COLO668 (cell line): Measurements from ENCODE around the gene ATRN.
"Not testable (repeated sequence)": the region's sequence is repeated elsewhere in the genome, so short reads cannot be mapped to it uniquely, and the experiment has no call there.

Experiments used
- DNase-seq: peaks from one replicate; lab custom pipeline; 2025; ENCODE audit not compliant: unreplicated experiment; lab: John Stamatoyannopoulos, UW

The ATRN gene

GRCh38 chr20:3560578-3560977, 89.8 kb downstream of the ATRN start:
- no peak for DNase-seq

GRCh38 chr20:3563133-3563532, 92.3 kb downstream of the ATRN start:
- DNase-seq, result no peak

- peak; percentile 29 for DNase-seq
Observed at GRCh38 chr20:3563548-3564177, 92.8 kb downstream of the ATRN start.

- DNase-seq, result no peak
Observed at GRCh38 chr20:3565851-3566250, 95.0 kb downstream of the ATRN start.

- DNase-seq, result no peak
Observed at GRCh38 chr20:3572151-3572550, 101.3 kb downstream of the ATRN start.

GRCh38 chr20:3576363-3576762, 105.5 kb downstream of the ATRN start:
- no peak for DNase-seq

GRCh38 chr20:3577366-3577765, 106.5 kb downstream of the ATRN start:
- no peak for DNase-seq

- no peak for DNase-seq
Observed at GRCh38 chr20:3580412-3580811, 109.6 kb downstream of the ATRN start.

GRCh38 chr20:3583765-3584164, 112.9 kb downstream of the ATRN start:
- no peak for DNase-seq

GRCh38 chr20:3586093-3586492, 115.3 kb downstream of the ATRN start:
- no peak for DNase-seq

GRCh38 chr20:3590164-3590563, 119.3 kb downstream of the ATRN start:
- DNase-seq, result no peak

GRCh38 chr20:3592931-3593330, 122.1 kb downstream of the ATRN start:
- no peak for DNase-seq

GRCh38 chr20:3595541-3595940, 124.7 kb downstream of the ATRN start:
- peak; percentile 57 for DNase-seq

GRCh38 chr20:3603108-3603507, 132.3 kb downstream of the ATRN start:
- DNase-seq, result peak; percentile 23

GRCh38 chr20:3605386-3605886, 134.6 kb downstream of the ATRN start:
- not testable (repeated sequence) for DNase-seq

GRCh38 chr20:3606021-3606420, 135.2 kb downstream of the ATRN start:
- DNase-seq, result no peak

- no peak for DNase-seq
Observed at GRCh38 chr20:3611901-3612300, 141.1 kb downstream of the ATRN start.

- no peak for DNase-seq
Observed at GRCh38 chr20:3612795-3613572, 142.2 kb downstream of the ATRN start.

GRCh38 chr20:3613821-3614440, 143.1 kb downstream of the ATRN start:
- DNase-seq, result no peak

- no peak for DNase-seq
Observed at GRCh38 chr20:3614466-3614865, 143.6 kb downstream of the ATRN start.

- DNase-seq, result not testable (repeated sequence)
Observed at GRCh38 chr20:3615171-3615840, 144.5 kb downstream of the ATRN start.
